RCC 7860 (cell line): ENCODE measurements around the gene MYO1B.

ENCODE experiments used
- DNase-seq: peaks from one replicate; pipeline ENCODE4 v3.0.0-alpha.2; 2015; ENCODE audit warnings: low spot score
- FAIRE-seq: peaks from 2 replicates; lab custom pipeline; 2012; peaks lifted over from hg19 to GRCh38; lab: Jason Lieb, UNC

MYO1B gene

DNA sequence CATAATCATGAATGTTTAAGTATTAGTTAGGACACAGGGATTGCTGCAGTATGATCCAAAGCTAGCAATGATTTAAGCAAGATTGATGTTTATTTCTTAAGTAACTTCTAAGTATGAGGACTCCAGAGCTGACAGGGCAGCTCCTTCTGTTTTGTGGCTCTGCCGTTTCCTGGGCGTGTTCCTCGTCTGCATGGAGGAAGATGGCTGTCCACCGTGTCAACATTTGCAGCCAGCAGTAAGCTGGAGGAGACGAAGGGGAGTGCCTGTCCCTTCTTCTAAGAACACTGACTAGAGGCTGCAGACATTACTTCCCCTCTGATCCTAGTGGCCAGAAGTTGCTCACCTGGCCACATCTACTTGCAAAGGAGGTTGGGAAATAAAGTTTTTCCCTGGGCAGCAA lies 144.1 kb downstream of the MYO1B start:
- no peak for FAIRE-seq

DNA sequence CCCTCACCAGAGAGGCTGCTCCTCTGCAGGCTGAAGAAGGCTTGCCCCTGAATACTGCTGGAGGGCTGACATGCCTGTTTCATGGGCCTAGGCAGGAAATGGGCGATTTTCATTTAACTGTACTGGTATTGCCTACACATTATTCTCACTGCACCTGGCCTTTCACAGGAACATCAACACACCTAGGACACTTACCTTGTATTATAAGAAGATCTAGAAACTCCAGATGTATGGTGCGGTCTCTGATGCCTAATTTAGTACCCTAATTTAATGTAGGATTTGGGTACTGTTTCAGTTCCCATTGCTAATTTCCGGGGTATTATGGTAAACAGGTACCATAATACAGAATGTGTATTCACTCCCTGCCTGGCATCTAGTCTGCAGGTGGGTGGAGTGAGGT lies 146.0 kb downstream of the MYO1B start:
- DNase-seq, result no peak
- FAIRE-seq, result no peak

More for the DNA sequence above, 144.1 kb downstream of the MYO1B start:
- no peak for DNase-seq

DNA sequence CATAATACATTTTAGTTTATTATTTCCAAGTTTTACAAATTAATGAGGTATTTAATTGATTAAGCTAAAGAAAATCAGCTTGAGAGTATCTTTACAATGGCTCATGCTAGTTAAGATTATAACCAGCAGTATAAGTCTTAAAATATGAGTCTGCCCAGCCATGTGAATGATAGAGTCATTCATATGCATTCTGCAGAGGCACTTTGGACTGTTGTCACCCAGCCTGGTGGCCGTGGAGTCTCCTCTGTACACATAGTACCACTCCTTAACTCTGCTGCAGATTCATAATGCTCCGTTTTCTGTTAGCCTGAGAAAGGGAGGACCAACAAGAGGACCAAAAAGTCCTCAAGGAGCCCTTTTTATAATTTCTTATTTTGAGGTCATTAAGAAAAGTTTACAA lies 148.8 kb downstream of the MYO1B start:
- no peak for FAIRE-seq
- DNase-seq, result no peak

- no peak for FAIRE-seq
- DNase-seq, result no peak
These were observed 151.6 kb downstream of the MYO1B start for GRCh38 chr2:191396794-191397193.

- no peak for FAIRE-seq
These were observed 154.4 kb downstream of the MYO1B start for GRCh38 chr2:191399601-191400000.

DNA sequence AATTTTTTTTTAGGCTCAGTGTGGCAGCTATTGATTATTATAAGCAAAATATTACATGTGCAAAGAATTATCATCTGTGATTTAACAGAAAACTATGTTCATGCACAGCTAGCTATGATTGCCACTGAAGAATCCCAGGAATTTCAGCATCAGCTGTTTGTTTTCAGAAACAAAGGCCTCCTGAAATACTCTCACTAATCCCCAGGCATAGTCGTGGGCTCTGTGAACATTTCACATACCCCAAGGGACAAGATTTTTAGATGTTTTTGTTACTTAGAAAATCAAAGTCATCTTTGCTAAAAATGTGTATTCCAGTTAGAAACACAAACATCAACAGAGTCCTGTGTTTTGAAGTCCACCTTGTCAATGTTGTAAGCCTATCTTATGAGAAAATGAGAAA lies 156.1 kb downstream of the MYO1B start:
- DNase-seq, result no peak

More at GRCh38 chr2:191399601-191400000, 154.4 kb downstream of the MYO1B start:
- no peak for DNase-seq

DNA sequence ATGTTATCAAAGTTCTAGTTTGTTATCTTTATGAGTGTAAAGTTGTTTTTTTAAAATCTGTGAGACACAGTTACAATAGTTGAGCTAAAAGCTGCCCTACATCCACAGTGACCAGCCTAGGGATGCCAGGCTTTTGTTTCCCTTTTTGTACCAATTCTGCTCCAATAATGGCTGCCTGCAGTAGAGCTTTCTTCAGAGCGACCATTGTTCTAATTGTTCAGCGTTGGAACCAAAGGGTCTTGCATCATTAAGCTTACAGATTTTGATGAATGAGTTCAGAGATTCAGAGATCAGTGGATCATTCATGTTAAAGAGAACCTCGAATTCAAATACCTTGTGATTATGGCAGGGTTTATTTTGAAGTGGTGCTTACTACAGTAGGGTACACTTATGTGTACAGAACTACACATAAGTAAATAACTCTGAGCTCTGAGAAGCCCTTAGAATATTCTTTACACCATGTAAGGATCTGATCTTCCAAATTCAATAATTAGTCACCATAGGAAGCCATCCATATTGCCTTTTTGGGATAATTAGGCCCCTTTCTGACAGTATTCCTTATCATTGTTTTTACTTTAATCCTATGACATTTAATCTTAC lies 157.9 kb downstream of the MYO1B start:
- DNase-seq (no peak), FAIRE-seq (no peak)

More for the DNA sequence above, 156.1 kb downstream of the MYO1B start:
- FAIRE-seq, result no peak

DNA sequence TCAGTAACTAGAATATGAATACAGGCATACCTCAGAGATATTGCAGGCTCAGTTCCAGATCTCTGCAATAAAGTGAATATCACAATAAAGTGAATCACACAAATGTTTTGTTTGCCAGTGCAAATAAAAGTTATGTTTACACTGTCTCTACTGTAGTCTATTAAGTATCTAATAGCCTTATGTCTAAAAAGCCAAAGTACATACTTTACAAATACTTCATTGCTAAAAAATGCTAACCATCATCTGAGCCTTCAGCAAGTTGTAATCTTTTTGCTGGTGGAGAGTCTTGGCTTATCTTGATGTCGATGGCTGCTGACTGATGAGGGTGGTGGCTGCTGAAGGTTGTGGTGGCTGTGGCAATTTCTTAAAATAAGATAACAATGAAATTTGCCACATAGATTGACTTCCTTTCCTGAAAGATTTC lies 159.4 kb downstream of the MYO1B start:
- no peak for DNase-seq
- no peak for FAIRE-seq

DNA sequence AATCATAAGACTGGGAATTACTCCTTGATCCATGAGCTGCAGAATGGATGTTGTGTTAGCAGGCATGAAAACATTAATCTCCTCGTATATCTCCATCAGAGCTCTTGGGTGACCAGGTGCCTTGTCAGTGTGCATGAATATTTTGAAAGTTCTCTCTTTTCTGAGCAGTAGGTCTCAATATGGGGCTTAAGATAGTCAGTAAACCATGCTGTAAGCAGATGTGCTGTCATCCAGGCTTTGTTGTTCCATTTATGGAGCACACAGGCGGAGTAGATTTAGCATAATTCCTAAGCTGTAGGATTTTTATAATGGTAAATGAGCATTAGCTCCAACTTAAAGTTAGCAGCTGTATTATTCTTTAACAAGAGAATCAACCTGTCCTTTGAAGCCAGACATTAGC lies 160.3 kb downstream of the MYO1B start:
- FAIRE-seq, result no peak
- no peak for DNase-seq

DNA sequence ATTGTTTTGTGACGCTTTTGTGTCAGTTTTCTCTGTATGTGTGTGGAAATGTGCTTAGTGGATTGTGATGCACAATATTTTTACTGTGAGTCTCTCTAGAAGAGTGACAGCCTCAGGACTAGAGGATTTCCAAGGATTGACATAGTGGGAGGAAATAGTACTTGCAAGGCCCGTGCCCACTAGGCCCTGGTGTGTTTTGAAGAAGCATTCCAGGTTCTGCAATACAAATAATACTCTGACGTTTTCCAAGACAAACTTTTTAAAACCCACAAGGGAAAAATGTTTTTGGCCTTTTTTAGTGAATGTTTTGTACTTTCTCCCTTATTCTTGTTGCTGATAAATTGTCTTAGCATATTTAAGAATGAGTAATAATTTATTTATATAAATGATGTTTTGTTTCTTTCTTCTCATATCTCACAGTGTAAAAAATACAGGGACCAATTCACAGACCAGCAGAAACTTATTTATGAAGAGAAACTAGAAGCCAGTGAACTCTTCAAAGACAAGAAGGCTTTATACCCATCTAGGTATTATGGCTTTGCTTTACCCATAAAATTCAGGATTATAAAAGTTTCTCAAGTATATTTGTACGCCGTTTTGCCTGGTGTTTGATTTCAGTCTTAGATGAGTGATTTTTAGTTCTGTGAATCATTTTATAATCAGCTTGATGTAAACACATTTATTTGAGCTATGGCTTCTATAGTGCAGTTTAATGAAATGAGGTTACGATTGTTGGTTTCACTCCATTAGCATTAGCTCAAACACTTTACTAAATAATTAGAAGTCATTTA lies 165.6 kb downstream of the MYO1B start:
- no peak for FAIRE-seq
- no peak for DNase-seq

GRCh38 chr2:191411472-191411871 lies 166.3 kb downstream of the MYO1B start:
- FAIRE-seq, result no peak
- no peak for DNase-seq

DNA sequence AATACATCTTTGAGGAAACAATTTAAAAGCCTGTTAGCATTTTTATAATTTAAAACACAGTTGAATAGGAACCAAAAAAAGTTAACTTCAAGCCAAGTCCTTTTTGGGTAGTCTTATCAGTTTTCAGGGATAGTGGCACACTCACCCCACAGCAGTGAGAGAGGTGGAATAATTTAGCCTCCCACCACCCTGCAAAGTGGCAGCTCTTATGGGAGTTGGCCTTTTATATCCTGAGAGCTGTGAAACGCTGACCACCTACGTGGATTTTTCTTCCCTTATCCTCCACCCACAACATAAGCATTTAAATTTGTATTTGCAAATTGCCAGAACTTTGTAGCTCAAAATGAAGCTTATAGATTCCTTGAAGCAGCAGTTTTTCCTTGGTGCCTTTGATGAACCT lies 167.1 kb downstream of the MYO1B start:
- DNase-seq (no peak), FAIRE-seq (no peak)

GRCh38 chr2:191415101-191415500 lies 169.9 kb downstream of the MYO1B start:
- FAIRE-seq (no peak), DNase-seq (no peak)

DNA sequence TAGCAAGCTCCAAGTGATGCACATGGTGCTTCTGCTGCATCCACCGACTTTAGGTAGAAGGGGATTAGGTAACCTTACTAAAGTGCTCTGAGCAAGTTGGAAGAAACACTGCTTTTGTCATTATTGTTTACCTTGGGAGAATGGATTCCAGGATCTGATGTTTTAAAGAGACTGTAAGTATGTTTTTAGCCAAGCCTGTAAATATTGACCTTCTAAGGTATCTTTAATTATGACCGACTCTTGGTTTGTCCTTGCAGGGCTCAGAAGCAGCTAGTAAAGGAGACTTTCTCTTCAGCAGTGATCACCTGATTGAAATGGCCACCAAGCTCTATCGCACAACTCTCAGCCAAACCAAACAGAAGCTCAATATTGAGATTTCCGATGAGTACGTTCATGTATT lies 170.7 kb downstream of the MYO1B start:
- FAIRE-seq (no peak), DNase-seq (no peak)

DNA sequence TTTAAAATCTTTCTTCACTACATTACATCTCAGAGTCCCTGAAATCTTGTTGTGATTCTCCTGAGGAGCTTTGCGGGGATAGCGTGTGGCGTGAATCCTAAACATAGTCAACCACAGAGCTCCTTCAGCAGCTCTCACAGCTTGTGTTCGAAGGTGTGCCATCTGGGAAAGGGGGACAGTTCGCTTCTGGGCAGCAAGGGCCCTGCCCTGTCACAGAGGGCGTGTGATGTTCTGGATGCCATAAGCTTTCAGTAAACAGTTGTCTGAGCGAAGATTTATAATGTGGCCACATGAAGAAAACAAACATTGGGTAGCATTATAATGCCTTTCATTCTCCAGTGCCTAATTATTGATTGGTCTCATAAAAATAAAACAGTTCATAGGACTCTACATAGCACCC lies 172.5 kb downstream of the MYO1B start:
- DNase-seq, result no peak
- no peak for FAIRE-seq

DNA sequence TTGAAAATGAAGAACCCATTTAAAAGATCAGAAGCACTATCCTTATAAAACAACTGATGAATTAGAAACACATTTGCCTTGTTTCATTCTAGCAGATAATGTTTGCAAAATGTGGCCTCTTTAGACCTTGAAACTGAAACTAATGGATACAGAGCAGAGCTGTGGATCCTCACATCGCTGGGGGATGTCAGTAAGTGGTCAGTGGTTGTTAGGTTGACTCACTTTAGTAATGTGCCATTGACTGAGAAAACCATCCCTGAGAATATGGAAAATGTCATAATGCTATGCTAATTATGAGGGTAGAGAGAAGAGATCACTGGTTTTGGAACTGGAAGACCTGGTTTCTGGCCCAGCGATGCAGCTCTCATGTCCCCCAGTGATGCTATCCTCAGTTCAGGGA lies 176.7 kb downstream of the MYO1B start:
- FAIRE-seq (no peak), DNase-seq (no peak)

GRCh38 chr2:191427031-191427430 lies 181.8 kb downstream of the MYO1B start:
- FAIRE-seq (no peak), DNase-seq (no peak)

DNA sequence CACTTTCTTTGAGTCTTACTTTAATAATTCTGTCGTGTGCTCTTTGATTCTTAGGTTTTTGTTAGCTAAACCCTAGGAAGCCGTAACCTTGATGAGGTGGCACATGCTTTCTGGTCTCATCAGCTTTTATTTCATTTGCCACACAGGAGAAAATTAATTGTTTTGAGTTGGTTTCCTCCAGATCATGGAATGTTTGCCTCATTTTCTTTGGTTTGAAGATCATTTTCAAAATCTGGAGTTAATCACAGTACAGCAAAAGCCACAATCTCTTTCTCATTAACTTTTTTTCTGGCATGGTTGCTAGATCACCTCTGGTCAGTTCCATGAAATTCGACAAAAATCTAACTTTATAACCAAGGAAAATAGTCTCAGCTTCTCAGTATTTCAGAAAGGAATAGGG lies 182.9 kb downstream of the MYO1B start:
- no peak for DNase-seq
- FAIRE-seq, result no peak

GRCh38 chr2:191430476-191430875 lies 185.3 kb downstream of the MYO1B start:
- no peak for FAIRE-seq
- no peak for DNase-seq

GRCh38 chr2:191432121-191432520 lies 186.9 kb downstream of the MYO1B start:
- FAIRE-seq (no peak), DNase-seq (no peak)

- DNase-seq, result no peak
- no peak for FAIRE-seq
These were observed 188.9 kb downstream of the MYO1B start for GRCh38 chr2:191434072-191434471.

- FAIRE-seq, result no peak
- no peak for DNase-seq
These were observed 189.9 kb downstream of the MYO1B start for GRCh38 chr2:191435141-191435540.
